Hepatocyte (in vitro differentiated cells): ENCODE results near the gene USP36. TPM values are rescaled to one million over a fixed set of nuclear protein-coding genes. Genes with fewer than 3 reads are reported as not detected.

ENCODE experiments used
- DNase-seq: peaks from one replicate; pipeline ENCODE4 v3.0.0-alpha.2; 2016; ENCODE audit warnings: low spot score
- H2AFZ ChIP-seq: fragments of 200-600 bp; sonication (generic); 2 replicates; pipeline ENCODE4 v1.6.0; 2016; ENCODE audit warnings: antibody characterized with exemption, mild to moderate bottlenecking
- H3K27ac ChIP-seq: fragments of 200-600 bp; sonication (generic); 2 replicates; pipeline ENCODE4 v1.5.1; 2016; ENCODE audit warnings: mild to moderate bottlenecking
- H3K27me3 ChIP-seq: fragments of 200-600 bp; sonication (generic); 2 replicates; pipeline ENCODE4 v1.6.1; 2016
- H3K36me3 ChIP-seq: fragments of 200-600 bp; sonication (generic); replicated peaks from 2 replicates; pipeline ENCODE4 v1.5.1; 2016; ENCODE audit warnings: low read depth; ENCODE audit not compliant: insufficient read depth
- H3K4me1 ChIP-seq: fragments of 200-600 bp; sonication (generic); 2 replicates; pipeline ENCODE4 v1.5.1; 2016; ENCODE audit warnings: mild to moderate bottlenecking, moderate library complexity; ENCODE audit not compliant: insufficient read depth
- H3K4me2 ChIP-seq: fragments of 200-600 bp; sonication (generic); 2 replicates; pipeline ENCODE4 v1.6.0; 2016
- H3K4me3 ChIP-seq: fragments of 200-600 bp; sonication (generic); 2 replicates; pipeline ENCODE4 v1.5.1; 2016; ENCODE audit warnings: mild to moderate bottlenecking
- H3K79me2 ChIP-seq: fragments of 200-600 bp; sonication (generic); 2 replicates; pipeline ENCODE4 v1.6.0; 2017; ENCODE audit warnings: mild to moderate bottlenecking
- H3K9me2 ChIP-seq: fragments of 200-600 bp; sonication (generic); replicated peaks from 2 replicates; pipeline ENCODE4 v1.6.0; 2017; ENCODE audit warnings: mild to moderate bottlenecking; ENCODE audit not compliant: insufficient read depth
- H3K9me3 ChIP-seq: fragments of 200-600 bp; sonication (generic); 2 replicates; pipeline ENCODE4 v1.5.1; 2016; ENCODE audit warnings: low read depth, mild to moderate bottlenecking
- H4K20me1 ChIP-seq: fragments of 200-600 bp; sonication (generic); 2 replicates; pipeline ENCODE4 v1.6.0; 2016; ENCODE audit warnings: mild to moderate bottlenecking; ENCODE audit not compliant: insufficient read depth, poor library complexity, severe bottlenecking
- CTCF ChIP-seq: fragments of 200-600 bp; sonication (generic); IDR thresholded peaks from 2 replicates; pipeline ENCODE4 v1.5.1; 2016; ENCODE audit warnings: antibody characterized with exemption, mild to moderate bottlenecking; ENCODE audit not compliant: poor library complexity
- EZH2 ChIP-seq: fragments of 200-600 bp; sonication (generic); IDR thresholded peaks from 2 replicates; pipeline ENCODE4 v1.6.1; 2016; ENCODE audit warnings: antibody characterized with exemption, mild to moderate bottlenecking, borderline replicate concordance
- EZH2phosphoT487 ChIP-seq: fragments of 200-600 bp; sonication (generic); IDR thresholded peaks from one replicate; pipeline ENCODE4 v1.6.1; 2018; ENCODE audit warnings: antibody characterized with exemption, mild to moderate bottlenecking, low read depth, moderate library complexity; ENCODE audit not compliant: unreplicated experiment, severe bottlenecking
- WGBS: methylation state at CpG from one replicate; pipeline ENCODE4 v1.1.6; 2016; ENCODE audit warnings: low lambda C conversion rate; ENCODE audit errors: missing lambda C conversion rate; 5-methylcytosine and 5-hydroxymethylcytosine counted together
- polyA plus RNA-seq: library from polyadenylated mRNA; unstranded; fragments of >200 nt; fragmentation: Nextera tagmentation; extraction: Ambion mirVana; gene quantifications from 2 replicates; pipeline ENCODE4 v1.2.1, GENCODE V29; 2016
- total RNA-seq: library from RNA; depleted of rRNA; stranded (reverse); fragments of >200 nt; gene quantifications from 2 replicates; pipeline ENCODE4 v1.2.3, GENCODE V29; 2014

Gene USP36
- total and polyA plus RNA-seq, 2 experiments from 2014 or later = 17.7 to 26.2 TPM

- no peaks in the 10 kb centered on the region for H3K36me3 ChIP-seq
- H3K9me2 ChIP-seq = no peaks in the 10 kb centered on the region
- no peak overlapping the region for H3K4me2 ChIP-seq
- H4K20me1 ChIP-seq = no peaks in the 10 kb centered on the region
- no peaks in the 10 kb centered on the region for H3K4me1 ChIP-seq
- H3K9me3 ChIP-seq = no peaks in the 10 kb centered on the region
- H3K4me3 ChIP-seq = no peak overlapping the region
- H3K27me3 ChIP-seq = no peaks in the 10 kb centered on the region
- 91% methylated on average over 21 of the region's 21 CpGs for WGBS
- no peak for DNase-seq
- no peak overlapping the region for H3K27ac ChIP-seq
- peaks cover 35% of the 10 kb centered on the region for H3K79me2 ChIP-seq
- TF ChIP-seq EZH2 (no peak), CTCF (no peak), EZH2phosphoT487 (no peak)
- H2AFZ ChIP-seq = no peak overlapping the region
Observed at GRCh38 chr17:78873519-78874340, 33.1 kb upstream of the USP36 start.

GRCh38 chr17:78872486-78872885 lies 31.9 kb upstream of the USP36 start:
- WGBS = 86% methylated on average over 6 of the region's 6 CpGs
- TF ChIP-seq EZH2 = no peak
- no peak for TF ChIP-seq CTCF
- TF ChIP-seq EZH2phosphoT487 = no peak
- peaks cover 22% of the 10 kb centered on the region for H3K79me2 ChIP-seq

GRCh38 chr17:78870621-78871020 lies 30.0 kb upstream of the USP36 start:
- no peaks in the 10 kb centered on the region for H3K27me3 ChIP-seq
- no peaks in the 10 kb centered on the region for H3K9me2 ChIP-seq
- no peaks in the 10 kb centered on the region for H4K20me1 ChIP-seq
- no peak for DNase-seq
- no peak overlapping the region for H2AFZ ChIP-seq
- TF ChIP-seq CTCF (no peak), EZH2phosphoT487 (no peak), EZH2 (no peak)
- no peaks in the 10 kb centered on the region for H3K4me1 ChIP-seq
- H3K36me3 ChIP-seq = no peaks in the 10 kb centered on the region
- H3K4me3 ChIP-seq = no peak overlapping the region
- no peak overlapping the region for H3K27ac ChIP-seq
- 91% methylated on average over 15 of the region's 15 CpGs for WGBS
- peaks cover 5% of the 10 kb centered on the region for H3K79me2 ChIP-seq
- no peaks in the 10 kb centered on the region for H3K9me3 ChIP-seq
- no peak overlapping the region for H3K4me2 ChIP-seq

More at GRCh38 chr17:78872486-78872885, 31.9 kb upstream of the USP36 start:
- Histone ChIP-seq H3K4me3 (no peak overlapping the region), H3K36me3 (no peaks in the 10 kb centered on the region), H4K20me1 (no peaks in the 10 kb centered on the region), H3K4me1 (no peaks in the 10 kb centered on the region), H3K27me3 (no peaks in the 10 kb centered on the region), H3K9me3 (no peaks in the 10 kb centered on the region), H2AFZ (no peak overlapping the region), H3K9me2 (no peaks in the 10 kb centered on the region), H3K4me2 (no peak overlapping the region), H3K27ac (no peak overlapping the region)
- no peak for DNase-seq
